A549 (cell line): ENCODE results near the gene SLC38A10. TPM values are rescaled to one million over a fixed set of nuclear protein-coding genes. Genes with fewer than 3 reads are reported as not detected.

Experiments used
- ATAC-seq, 2 experiments: fragments of 200-7000 bp in 1 of 2; fragments of >200 bp in 1 of 2; cut with Nextera tagmentation in 1 of 2; cut with Tn5 transposase in 1 of 2; 3 replicates each; pipeline versions ENCODE4 v1.8.0 to v1.9.1; 2018 to 2020; ENCODE audit warnings: mild to moderate bottlenecking in 1 of 2, moderate library complexity in 1 of 2
- CTCF ChIA-PET: fragments of 300-600 bp; sonication (Branson Sonifier 250); formaldehyde crosslinking; extraction: SDS; loops from one replicate; lab custom pipeline; 2021; ENCODE audit warnings: antibody characterized with exemption, inconsistent platforms; lab: Yijun Ruan, JAX
- POLR2A ChIA-PET: fragments of 350-600 bp; formaldehyde crosslinking; extraction: SDS; loops from one replicate; lab custom pipeline; 2021; ENCODE audit warnings: antibody characterized with exemption, inconsistent platforms; lab: Yijun Ruan, JAX
- DNase-seq, 2 experiments: peaks; one replicate each; pipeline versions ENCODE4 v3.0.0 to v3.0.0-alpha.2; 2011 to 2016; ENCODE audit warnings: low read depth in 1 of 2, low spot score in 1 of 2
- FAIRE-seq: peaks from 2 replicates; lab custom pipeline; 2011; peaks lifted over from hg19 to GRCh38; lab: Jason Lieb, UNC
- H3K27ac ChIP-seq, 2 experiments: fragments of >200 bp; sonication (Bioruptor Twin); formaldehyde crosslinking; 3 replicates each; pipeline ENCODE4 v1.5.1; 2016 to 2017
- H3K4me1 ChIP-seq: fragments of >200 bp; sonication (Bioruptor Twin); formaldehyde crosslinking; 3 replicates; pipeline ENCODE4 v1.6.1; 2016
- H3K4me2 ChIP-seq: fragments of >200 bp; sonication (Bioruptor Twin); formaldehyde crosslinking; 3 replicates; pipeline ENCODE4 v1.6.1; 2016
- H3K4me3 ChIP-seq: fragments of >200 bp; sonication (Bioruptor Twin); formaldehyde crosslinking; 3 replicates; pipeline ENCODE4 v1.5.1; 2016
- H3K9me3 ChIP-seq: fragments of >200 bp; sonication (Bioruptor Twin); formaldehyde crosslinking; 3 replicates; pipeline ENCODE4 v1.6.1; 2016
- BHLHE40 ChIP-seq: IDR thresholded peaks from 2 replicates; pipeline ENCODE4 v1.6.1; 2012; ENCODE audit warnings: low read depth, low read length, inconsistent platforms
- CBX8 ChIP-seq: fragments of 200-600 bp; sonication (generic); IDR thresholded peaks from 2 replicates; pipeline ENCODE4 v1.6.1; 2016
- CHD2 ChIP-seq: fragments of 150-350 bp; IDR thresholded peaks from 2 replicates; pipeline ENCODE4 v1.6.1; 2014; ENCODE audit warnings: low read length; ENCODE audit not compliant: partially characterized antibody
- EHF ChIP-seq: fragments of 250-450 bp; sonication (Bioruptor Pico); IDR thresholded peaks from 2 replicates; pipeline ENCODE4 v1.5.0; 2020; ENCODE audit warnings: mild to moderate bottlenecking
- EP300 ChIP-seq, 2 experiments: fragments of >200 bp; sonication (Bioruptor Twin); formaldehyde crosslinking; IDR thresholded peaks; 2 replicates in 1 of 2; 3 replicates in 1 of 2; pipeline ENCODE4 v1.6.1; 2016 to 2017
- ESRRA ChIP-seq: fragments of 150-350 bp; IDR thresholded peaks from 2 replicates; pipeline ENCODE4 v1.6.1; 2014; ENCODE audit warnings: mild to moderate bottlenecking, low read length, borderline replicate concordance
- FOSB ChIP-seq: fragments of 250-450 bp; sonication (Bioruptor Pico); IDR thresholded peaks from 2 replicates; pipeline ENCODE4 v1.5.0; 2020; ENCODE audit warnings: mild to moderate bottlenecking, moderate library complexity
- FOSL2 ChIP-seq, 2 experiments: fragments of 450-650 bp in 1 of 2; fragments of >200 bp in 1 of 2; sonication (Bioruptor Twin) in 1 of 2; formaldehyde crosslinking; IDR thresholded peaks; 2 replicates each; pipeline versions ENCODE4 v1.5.0 to v1.6.1; 2016 to 2020; ENCODE audit warnings: mild to moderate bottlenecking in 1 of 2, moderate library complexity in 1 of 2
- FOXS1 ChIP-seq: fragments of 250-450 bp; sonication (Bioruptor Pico); IDR thresholded peaks from 2 replicates; pipeline ENCODE4 v1.5.0; 2020; ENCODE audit warnings: mild to moderate bottlenecking, moderate library complexity
- GATA3 ChIP-seq: IDR thresholded peaks from 2 replicates; pipeline ENCODE4 v1.6.1; 2012; ENCODE audit warnings: borderline replicate concordance
- HOXB13 ChIP-seq: fragments of 250-450 bp; sonication (Bioruptor Pico); IDR thresholded peaks from 2 replicates; pipeline ENCODE4 v1.5.0; 2020; ENCODE audit warnings: low read depth, mild to moderate bottlenecking, moderate library complexity
- JUN ChIP-seq, 2 experiments: fragments of >200 bp; sonication (Bioruptor Twin); formaldehyde crosslinking; IDR thresholded peaks; 2 replicates in 1 of 2; 3 replicates in 1 of 2; pipeline ENCODE4 v1.6.1; 2016 to 2017
- MAFK ChIP-seq: fragments of 450-650 bp; IDR thresholded peaks from 2 replicates; pipeline ENCODE4 v1.6.1; 2014; ENCODE audit not compliant: partially characterized antibody
- MAZ ChIP-seq: fragments of 150-350 bp; IDR thresholded peaks from 2 replicates; pipeline ENCODE4 v1.6.1; 2014; ENCODE audit warnings: antibody characterized with exemption, low read depth, low read length, borderline replicate concordance
- MYC ChIP-seq: IDR thresholded peaks from 2 replicates; pipeline ENCODE4 v1.6.1; 2012; ENCODE audit warnings: mild to moderate bottlenecking, inconsistent platforms, low read length, improper control_type of control experiment, borderline replicate concordance
- POLR2A ChIP-seq: IDR thresholded peaks from 2 replicates; pipeline ENCODE4 v1.6.1; 2012; ENCODE audit warnings: mild to moderate bottlenecking, low read length
- POLR2AphosphoS2 ChIP-seq: conservative IDR thresholded peaks from 2 replicates; pipeline ENCODE4 v1.6.1; 2012; ENCODE audit warnings: low read length, improper control_type of control experiment, inconsistent platforms
- RAD21 ChIP-seq, 2 experiments: fragments of >200 bp in 1 of 2; sonication (Bioruptor Twin) in 1 of 2; formaldehyde crosslinking in 1 of 2; IDR thresholded peaks in 1 of 2; conservative IDR thresholded peaks in 1 of 2; 2 replicates in 1 of 2; 3 replicates in 1 of 2; pipeline ENCODE4 v1.6.1; 2012 to 2018; ENCODE audit warnings: inconsistent platforms in 1 of 2
- RCOR1 ChIP-seq: fragments of 150-350 bp; IDR thresholded peaks from 2 replicates; pipeline ENCODE4 v1.6.1; 2014; ENCODE audit warnings: antibody characterized with exemption, low read length, low read depth
- SMC3 ChIP-seq: fragments of >200 bp; sonication (Bioruptor Twin); formaldehyde crosslinking; IDR thresholded peaks from 3 replicates; pipeline ENCODE4 v1.6.1; 2018; ENCODE audit warnings: inconsistent platforms
- TFCP2L1 ChIP-seq: fragments of 250-450 bp; sonication (Bioruptor Pico); IDR thresholded peaks from 2 replicates; pipeline ENCODE4 v1.5.0; 2021; ENCODE audit warnings: mild to moderate bottlenecking
- ZFP36 ChIP-seq: fragments of 450-650 bp; IDR thresholded peaks from 2 replicates; pipeline ENCODE4 v1.6.1; 2014; ENCODE audit warnings: borderline replicate concordance; ENCODE audit not compliant: partially characterized antibody
- WGBS: methylation state at CpG from one replicate; pipeline ENCODE4 v1.1.6; 2017; ENCODE audit errors: missing lambda C conversion rate; 5-methylcytosine and 5-hydroxymethylcytosine counted together
- polyA plus RNA-seq, 4 experiments: library from polyadenylated mRNA; depleted of rRNA in 3 of 4; stranded (reverse); fragments of >200 nt; fragmentation: RNase III in 1 of 4; extraction: RNeasy Plus Mini Kit Qiagen cat#74134 plus additional on column Dnase treatment in 1 of 4; gene quantifications; 2 replicates in 3 of 4; 3 replicates in 1 of 4; pipeline ENCODE4 v1.2.3, GENCODE V29; 2011 to 2017
- TF ChIP-seq, protein P1 (sequence below): fragments of >200 bp; sonication (Bioruptor Twin); formaldehyde crosslinking; IDR thresholded peaks from 3 replicates; pipeline ENCODE4 v1.5.1; 2016
- TF ChIP-seq, protein P2 (sequence below): fragments of >200 bp; sonication (Bioruptor Twin); formaldehyde crosslinking; IDR thresholded peaks from 3 replicates; pipeline ENCODE4 v1.6.1; 2016
- TF ChIP-seq, protein P3 (sequence below): IDR thresholded peaks from 2 replicates; pipeline ENCODE4 v1.6.1; 2012
- TF ChIP-seq, protein P4 (sequence below): IDR thresholded peaks from 2 replicates; pipeline ENCODE4 v1.6.1; 2012
- TF ChIP-seq, protein P5 (sequence below): fragments of 250-450 bp; sonication (Bioruptor Pico); IDR thresholded peaks from 2 replicates; pipeline ENCODE4 v1.5.0; 2020; ENCODE audit warnings: low read depth, mild to moderate bottlenecking, moderate library complexity

Gene SLC38A10
- polyA plus RNA-seq, 2 of the 4 experiments (the other 2 are of a cell fraction), result 35.8 to 67.4 TPM

DNA sequence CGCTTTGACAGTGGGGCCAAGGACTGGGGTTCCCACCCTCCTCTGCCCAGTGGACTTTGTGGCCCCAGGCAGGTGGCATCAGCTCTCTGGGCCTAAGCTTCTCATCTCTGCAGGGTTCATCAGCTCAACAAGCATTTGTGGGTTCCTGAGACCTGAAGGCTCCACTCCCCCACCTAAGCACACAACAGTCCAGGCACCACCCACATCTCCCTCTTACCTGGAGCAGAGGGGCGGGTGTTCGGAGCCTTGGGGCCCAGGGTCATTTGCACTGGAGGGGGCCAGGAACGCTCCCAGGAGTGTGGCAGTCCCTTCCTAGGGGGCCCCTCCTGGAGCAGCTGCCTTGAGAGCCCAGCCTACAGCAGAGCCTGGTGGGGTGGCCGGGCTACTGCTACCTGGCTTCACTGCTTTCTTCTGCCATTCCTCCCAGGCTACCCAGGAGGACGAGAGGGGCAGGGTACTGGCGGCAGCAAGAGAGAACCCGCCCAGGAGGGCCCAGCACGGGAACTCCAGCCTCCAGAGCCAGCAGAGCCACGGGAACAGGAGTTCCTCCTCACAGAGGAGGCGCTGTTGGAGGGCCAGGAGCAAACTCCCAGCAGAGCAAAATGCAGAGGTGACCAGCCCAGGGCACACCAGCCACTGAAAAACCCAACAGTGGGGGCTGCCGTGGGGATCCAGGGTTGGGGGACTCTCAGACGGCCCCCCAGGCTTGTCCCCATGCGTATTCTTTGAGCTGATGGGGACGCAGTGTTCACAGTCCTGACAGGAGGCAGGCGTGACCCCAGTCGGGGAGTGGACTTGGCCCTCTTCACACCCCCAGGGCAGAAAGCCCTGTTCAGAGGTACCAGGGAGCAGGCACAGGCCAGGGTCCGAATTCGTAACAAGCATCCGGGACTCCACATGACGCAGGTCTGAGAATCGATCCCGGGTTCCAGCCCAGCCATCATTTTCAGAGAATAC lies 35.1 kb upstream of the SLC38A10 start:
- WGBS, result 48% methylated on average over 20 of the region's 23 CpGs
- ChIA-PET CTCF (interaction anchor here (0.6 to 11.4 kb wide), 26 partner anchors 9 to 236 kb away, joined by 3 to 158 read pairs (median 4); no protein-coding TSS in a partner anchor), POLR2A (interaction anchor here (1.0 to 1.7 kb wide), 15 partner anchors 9 to 170 kb away, joined by 3 to 17 read pairs (median 4); partner anchors contain the start of genes BAHCC1 and SLC38A10)
- DNase-seq (peak; percentile 71), ATAC-seq (peak; percentile 53 to 72), FAIRE-seq (no peak)
- Histone ChIP-seq H3K9me3 (no peaks in the 10 kb centered on the region), H3K4me1 (peaks cover 49% of the 10 kb centered on the region), H3K4me2 (peak overlapping the region; percentile 87), H3K27ac (peak overlapping the region; percentile 93 to 94), H3K4me3 (peak overlapping the region; percentile 11; the same call in 2 of the 3 replicates)
- no peak for TF ChIP-seq CHD2
- TF ChIP-seq TFCP2L1, result 0 out of 2 replicates have a peak, but pooled peaks have one; percentile 6
- TF ChIP-seq RCOR1, result no peak
- TF ChIP-seq RAD21 (conservative IDR thresholded peaks at IDR 0.05 in 1 of 2, IDR thresholded peaks at IDR 0.05 in 1 of 2), result peak in 1 of 2 experiments; percentile 15; a peak in 1 of 5 replicates
- TF ChIP-seq, protein P1, sequence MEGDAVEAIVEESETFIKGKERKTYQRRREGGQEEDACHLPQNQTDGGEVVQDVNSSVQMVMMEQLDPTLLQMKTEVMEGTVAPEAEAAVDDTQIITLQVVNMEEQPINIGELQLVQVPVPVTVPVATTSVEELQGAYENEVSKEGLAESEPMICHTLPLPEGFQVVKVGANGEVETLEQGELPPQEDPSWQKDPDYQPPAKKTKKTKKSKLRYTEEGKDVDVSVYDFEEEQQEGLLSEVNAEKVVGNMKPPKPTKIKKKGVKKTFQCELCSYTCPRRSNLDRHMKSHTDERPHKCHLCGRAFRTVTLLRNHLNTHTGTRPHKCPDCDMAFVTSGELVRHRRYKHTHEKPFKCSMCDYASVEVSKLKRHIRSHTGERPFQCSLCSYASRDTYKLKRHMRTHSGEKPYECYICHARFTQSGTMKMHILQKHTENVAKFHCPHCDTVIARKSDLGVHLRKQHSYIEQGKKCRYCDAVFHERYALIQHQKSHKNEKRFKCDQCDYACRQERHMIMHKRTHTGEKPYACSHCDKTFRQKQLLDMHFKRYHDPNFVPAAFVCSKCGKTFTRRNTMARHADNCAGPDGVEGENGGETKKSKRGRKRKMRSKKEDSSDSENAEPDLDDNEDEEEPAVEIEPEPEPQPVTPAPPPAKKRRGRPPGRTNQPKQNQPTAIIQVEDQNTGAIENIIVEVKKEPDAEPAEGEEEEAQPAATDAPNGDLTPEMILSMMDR, result peak; percentile 28; the same call in 1 of the 3 replicates
- peak in 1 of 2 experiments; percentile 10; a peak in 1 of 5 replicates for TF ChIP-seq EP300 (IDR thresholded peaks at IDR 0.05)

DNA sequence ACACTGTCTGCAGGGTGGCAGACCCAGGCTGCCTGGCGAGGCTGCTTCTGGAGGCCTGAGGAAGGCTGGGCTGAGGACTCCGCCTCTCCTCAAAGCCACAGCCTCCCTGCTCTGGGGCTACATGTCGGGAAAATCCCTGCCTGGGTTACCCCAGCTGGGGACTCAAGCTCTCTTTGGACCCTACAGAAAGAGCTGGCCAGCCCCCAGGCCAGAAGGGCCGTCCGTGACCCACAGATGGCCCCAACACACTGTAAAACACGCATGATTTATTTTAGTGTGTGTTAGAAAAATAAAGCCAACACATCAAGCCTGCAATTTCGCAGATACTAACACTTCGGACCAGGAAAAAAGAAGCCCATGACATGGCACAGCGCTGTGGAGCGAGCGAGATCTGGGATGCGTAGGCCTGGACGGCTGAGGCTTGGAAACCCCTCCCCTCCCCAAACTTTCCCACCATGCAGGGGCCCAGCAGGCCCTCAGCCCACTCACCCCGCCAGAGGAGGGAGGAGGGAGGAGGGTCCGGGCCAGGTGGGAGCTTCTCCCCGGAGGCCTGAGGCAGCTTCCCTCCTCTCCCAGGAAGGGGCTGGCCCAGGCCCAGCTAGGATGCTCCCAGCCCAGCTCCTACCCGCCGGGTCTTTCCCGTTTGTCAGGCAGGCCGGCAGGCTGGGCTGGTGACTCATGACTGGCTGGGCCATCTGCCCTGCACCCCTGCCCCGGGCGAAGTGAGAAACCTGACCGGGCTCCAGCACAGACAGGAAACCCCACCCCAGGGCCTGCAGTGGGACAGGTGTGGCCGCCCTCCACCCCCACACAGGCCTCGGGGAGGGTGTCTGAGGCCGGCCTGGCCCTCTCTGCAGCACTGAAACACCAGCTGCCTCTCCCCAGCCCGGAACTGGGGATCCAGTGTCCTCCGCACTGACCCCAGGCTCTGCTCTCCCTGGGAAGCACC lies 34.1 kb upstream of the SLC38A10 start:
- H3K9me3 ChIP-seq, result no peaks in the 10 kb centered on the region
- DNase-seq, result peak; percentile 93 to 99
- H3K4me2 ChIP-seq, result peak overlapping the region; percentile 87
- WGBS, result 19% methylated on average over 24 of the region's 28 CpGs
- ATAC-seq, result peak; percentile 80 to 90
- H3K4me1 ChIP-seq, result peaks cover 39% of the 10 kb centered on the region
- ChIA-PET CTCF (interaction anchor here (0.7 to 11.4 kb wide), 27 partner anchors 8 to 237 kb away, joined by 3 to 158 read pairs (median 4); no protein-coding TSS in a partner anchor), POLR2A (interaction anchor here (0.6 to 1.7 kb wide), 16 partner anchors 9 to 171 kb away, joined by 3 to 17 read pairs (median 4); partner anchors contain the start of genes BAHCC1 and SLC38A10)
- no peak for FAIRE-seq
- peak overlapping the region; percentile 30 for H3K4me3 ChIP-seq
- peak overlapping the region; percentile 93 to 94 for H3K27ac ChIP-seq
- 0 out of 2 replicates have a peak, but pooled peaks have one; percentile 27 for TF ChIP-seq MYC
- TF ChIP-seq HOXB13 (CRISPR knock-in tag), result no peak
- TF ChIP-seq, protein P2, sequence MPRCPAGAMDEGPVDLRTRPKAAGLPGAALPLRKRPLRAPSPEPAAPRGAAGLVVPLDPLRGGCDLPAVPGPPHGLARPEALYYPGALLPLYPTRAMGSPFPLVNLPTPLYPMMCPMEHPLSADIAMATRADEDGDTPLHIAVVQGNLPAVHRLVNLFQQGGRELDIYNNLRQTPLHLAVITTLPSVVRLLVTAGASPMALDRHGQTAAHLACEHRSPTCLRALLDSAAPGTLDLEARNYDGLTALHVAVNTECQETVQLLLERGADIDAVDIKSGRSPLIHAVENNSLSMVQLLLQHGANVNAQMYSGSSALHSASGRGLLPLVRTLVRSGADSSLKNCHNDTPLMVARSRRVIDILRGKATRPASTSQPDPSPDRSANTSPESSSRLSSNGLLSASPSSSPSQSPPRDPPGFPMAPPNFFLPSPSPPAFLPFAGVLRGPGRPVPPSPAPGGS, result 0 out of 3 replicates have a peak, but pooled peaks have one; percentile 9
- peak; percentile 42 to 84; a peak in 4 of 5 replicates for TF ChIP-seq JUN (IDR thresholded peaks at IDR 0.05)
- no peak for TF ChIP-seq ESRRA
- no peak for TF ChIP-seq CBX8
- TF ChIP-seq EHF (CRISPR knock-in tag), result no peak
- TF ChIP-seq RCOR1, result 0 out of 2 replicates have a peak, but pooled peaks have one; percentile 28
- TF ChIP-seq, protein P3, sequence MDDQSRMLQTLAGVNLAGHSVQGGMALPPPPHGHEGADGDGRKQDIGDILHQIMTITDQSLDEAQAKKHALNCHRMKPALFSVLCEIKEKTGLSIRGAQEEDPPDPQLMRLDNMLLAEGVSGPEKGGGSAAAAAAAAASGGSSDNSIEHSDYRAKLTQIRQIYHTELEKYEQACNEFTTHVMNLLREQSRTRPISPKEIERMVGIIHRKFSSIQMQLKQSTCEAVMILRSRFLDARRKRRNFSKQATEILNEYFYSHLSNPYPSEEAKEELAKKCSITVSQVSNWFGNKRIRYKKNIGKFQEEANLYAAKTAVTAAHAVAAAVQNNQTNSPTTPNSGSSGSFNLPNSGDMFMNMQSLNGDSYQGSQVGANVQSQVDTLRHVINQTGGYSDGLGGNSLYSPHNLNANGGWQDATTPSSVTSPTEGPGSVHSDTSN, result peak; percentile 58; the same call in 1 of the 2 replicates
- TF ChIP-seq, protein P4, sequence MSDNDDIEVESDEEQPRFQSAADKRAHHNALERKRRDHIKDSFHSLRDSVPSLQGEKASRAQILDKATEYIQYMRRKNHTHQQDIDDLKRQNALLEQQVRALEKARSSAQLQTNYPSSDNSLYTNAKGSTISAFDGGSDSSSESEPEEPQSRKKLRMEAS, result peak; percentile 87
- TF ChIP-seq, protein P5, sequence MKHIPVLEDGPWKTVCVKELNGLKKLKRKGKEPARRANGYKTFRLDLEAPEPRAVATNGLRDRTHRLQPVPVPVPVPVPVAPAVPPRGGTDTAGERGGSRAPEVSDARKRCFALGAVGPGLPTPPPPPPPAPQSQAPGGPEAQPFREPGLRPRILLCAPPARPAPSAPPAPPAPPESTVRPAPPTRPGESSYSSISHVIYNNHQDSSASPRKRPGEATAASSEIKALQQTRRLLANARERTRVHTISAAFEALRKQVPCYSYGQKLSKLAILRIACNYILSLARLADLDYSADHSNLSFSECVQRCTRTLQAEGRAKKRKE (CRISPR knock-in tag), result peak; percentile 77; the same call in 1 of the 2 replicates
- peak; percentile 36; the same call in 1 of the 3 replicates for TF ChIP-seq SMC3
- TF ChIP-seq MAZ, result no peak
- TF ChIP-seq FOSB (CRISPR knock-in tag), result no peak
- TF ChIP-seq FOSL2 (IDR thresholded peaks at IDR 0.05), result peak; percentile 70
- TF ChIP-seq FOSL2 (CRISPR knock-in tag; IDR thresholded peaks at IDR 0.05), result peak; percentile 98
- no peak for TF ChIP-seq POLR2AphosphoS2
- peak; percentile 43; the same call in 1 of the 2 replicates for TF ChIP-seq GATA3
- TF ChIP-seq EP300 (IDR thresholded peaks at IDR 0.05), result peak; percentile 19 to 41; a peak in 1 of 5 replicates
- no peak for TF ChIP-seq ZFP36
- peak; percentile 30; the same call in 1 of the 2 replicates for TF ChIP-seq BHLHE40
- TF ChIP-seq POLR2A, result peak; percentile 25
- no peak for TF ChIP-seq MAFK
- no peak for TF ChIP-seq FOXS1 (CRISPR knock-in tag)
